ENCODE results near the gene DDX10. TPM values are rescaled to one million over a fixed set of nuclear protein-coding genes. Genes with fewer than 3 reads are reported as not detected.

DDX10 gene
- total and polyA plus RNA-seq, 8 donors, result 16.5 to 32.8 (median 28.9) TPM

DNA sequence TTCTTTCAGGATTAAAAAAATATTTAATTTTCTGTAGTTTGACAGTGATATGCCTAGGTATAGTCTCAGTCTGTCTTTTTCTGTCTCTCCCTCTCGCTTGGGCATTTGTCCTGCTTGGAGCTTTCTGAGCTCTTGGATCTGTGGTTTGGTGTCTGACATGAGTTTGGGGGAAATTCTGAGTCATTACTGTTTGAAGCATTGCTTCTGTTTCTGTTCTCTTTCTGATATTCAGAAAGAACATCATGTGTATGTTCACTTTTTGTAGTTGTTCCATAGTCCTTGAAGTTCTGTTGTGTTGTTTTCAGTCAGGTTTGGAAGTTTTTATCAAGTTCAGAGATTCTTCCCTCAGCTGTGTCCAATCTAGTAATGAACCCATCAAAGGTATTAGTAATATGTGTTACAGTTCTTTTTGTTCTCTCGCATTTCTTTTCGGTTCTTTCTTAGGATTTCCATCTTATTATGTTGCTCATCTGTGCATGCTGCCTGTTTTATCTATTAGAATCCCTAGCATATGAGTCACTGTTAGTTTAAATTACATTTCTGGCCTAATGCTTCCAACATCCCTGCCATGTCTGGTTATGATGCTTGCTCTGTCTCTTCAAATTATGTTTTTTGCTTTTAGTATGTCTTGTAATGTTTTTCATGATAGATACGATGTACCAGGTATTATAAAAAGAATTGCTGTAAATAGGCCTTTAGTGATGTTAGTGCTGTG, 48.4 kb downstream of the DDX10 start:
- intact Hi-C loops (cut with DNase I), result no loop called here

GRCh38 chr11:108715239-108715638, 50.4 kb downstream of the DDX10 start:
- peaks cover 0 to 38% of the 10 kb centered on the region in 2 donors for H3K36me3 ChIP-seq
- no peaks in the 10 kb centered on the region for H3K27me3 ChIP-seq
- H3K4me1 ChIP-seq, result no peaks in the 10 kb centered on the region
- intact Hi-C loops (cut with DNase I), result no loop called here
- TF ChIP-seq, protein P1, sequence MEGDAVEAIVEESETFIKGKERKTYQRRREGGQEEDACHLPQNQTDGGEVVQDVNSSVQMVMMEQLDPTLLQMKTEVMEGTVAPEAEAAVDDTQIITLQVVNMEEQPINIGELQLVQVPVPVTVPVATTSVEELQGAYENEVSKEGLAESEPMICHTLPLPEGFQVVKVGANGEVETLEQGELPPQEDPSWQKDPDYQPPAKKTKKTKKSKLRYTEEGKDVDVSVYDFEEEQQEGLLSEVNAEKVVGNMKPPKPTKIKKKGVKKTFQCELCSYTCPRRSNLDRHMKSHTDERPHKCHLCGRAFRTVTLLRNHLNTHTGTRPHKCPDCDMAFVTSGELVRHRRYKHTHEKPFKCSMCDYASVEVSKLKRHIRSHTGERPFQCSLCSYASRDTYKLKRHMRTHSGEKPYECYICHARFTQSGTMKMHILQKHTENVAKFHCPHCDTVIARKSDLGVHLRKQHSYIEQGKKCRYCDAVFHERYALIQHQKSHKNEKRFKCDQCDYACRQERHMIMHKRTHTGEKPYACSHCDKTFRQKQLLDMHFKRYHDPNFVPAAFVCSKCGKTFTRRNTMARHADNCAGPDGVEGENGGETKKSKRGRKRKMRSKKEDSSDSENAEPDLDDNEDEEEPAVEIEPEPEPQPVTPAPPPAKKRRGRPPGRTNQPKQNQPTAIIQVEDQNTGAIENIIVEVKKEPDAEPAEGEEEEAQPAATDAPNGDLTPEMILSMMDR (IDR thresholded peaks at IDR 0.05), result no peak
- DNase-seq (no peak), ATAC-seq (no peak)
- H3K9me3 ChIP-seq, result peaks cover 0 to 6% of the 10 kb centered on the region in 2 donors
- H3K27ac ChIP-seq, result no peak overlapping the region
- no peak overlapping the region for H3K4me3 ChIP-seq

More for the DNA sequence above, 48.4 kb downstream of the DDX10 start:
- no peaks in the 10 kb centered on the region for H3K27me3 ChIP-seq
- no peak for DNase-seq
- H3K36me3 ChIP-seq, result peaks cover 0 to 55% of the 10 kb centered on the region in 2 donors
- no peak overlapping the region for H3K4me3 ChIP-seq
- H3K4me1 ChIP-seq, result no peaks in the 10 kb centered on the region
- ATAC-seq, result no peak
- no peak overlapping the region for H3K27ac ChIP-seq
- peaks cover 0 to 16% of the 10 kb centered on the region in 2 donors for H3K9me3 ChIP-seq
- TF ChIP-seq, protein P1 (IDR thresholded peaks at IDR 0.05), result no peak

DNA sequence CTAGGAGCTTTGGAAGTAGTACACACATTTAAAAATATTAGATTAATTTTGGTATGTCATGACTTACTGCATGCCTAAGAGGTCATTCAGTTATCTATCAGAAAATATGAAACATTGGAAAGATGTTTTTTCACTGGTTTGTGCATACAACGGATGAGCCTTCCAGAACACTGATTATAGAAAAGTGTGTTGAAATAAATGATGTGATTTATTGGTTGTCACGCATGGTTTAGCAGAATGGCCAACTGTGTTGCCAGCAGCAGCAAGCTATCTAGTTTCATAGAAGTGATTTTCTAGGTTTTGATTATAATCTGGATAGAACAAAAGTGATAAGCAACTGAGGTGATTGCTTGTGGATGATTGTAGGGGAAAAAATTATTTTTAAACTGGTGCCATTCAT, 53.6 kb downstream of the DDX10 start:
- no peaks in the 10 kb centered on the region for H3K9me3 ChIP-seq

DNA sequence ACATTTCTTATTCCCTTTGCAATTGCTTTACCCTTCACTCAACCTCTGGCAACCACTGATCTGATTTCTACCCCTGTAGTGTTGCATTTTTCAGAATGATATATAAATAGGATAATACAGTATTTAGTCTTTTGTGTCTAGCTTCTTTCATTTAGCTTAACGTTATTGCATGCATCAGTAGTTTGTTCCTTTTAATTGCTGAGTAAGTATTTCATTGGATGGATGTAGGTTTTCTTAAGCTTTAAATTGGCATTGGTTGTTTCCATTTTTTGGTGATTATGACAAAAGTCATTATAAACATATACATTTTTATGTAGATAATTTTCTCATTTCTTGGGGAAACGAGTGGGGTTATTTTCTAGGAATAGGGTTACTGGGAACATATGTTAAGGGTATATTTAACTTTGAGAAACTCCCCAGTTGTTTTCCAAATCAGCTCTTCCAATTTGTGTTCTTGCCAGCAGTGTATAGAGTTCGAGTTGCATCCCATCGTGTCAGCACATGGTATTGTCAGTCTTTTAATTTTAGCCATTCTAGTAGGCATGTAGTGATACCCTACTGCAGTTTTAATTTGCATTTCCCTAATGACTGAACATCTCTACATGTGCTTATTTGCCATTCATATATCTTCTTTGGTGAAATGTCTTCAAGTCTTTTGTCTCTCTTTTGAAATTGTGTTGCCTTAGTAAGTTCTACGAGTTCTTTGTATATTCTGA, 60.3 kb downstream of the DDX10 start:
- DNase-seq, result no peak
- H3K36me3 ChIP-seq, result peaks cover 0 to 31% of the 10 kb centered on the region in 2 donors

More for the DNA sequence above, 53.6 kb downstream of the DDX10 start:
- DNase-seq, result no peak
- no peaks in the 10 kb centered on the region for H3K4me1 ChIP-seq
- H3K27me3 ChIP-seq, result no peaks in the 10 kb centered on the region
- TF ChIP-seq, protein P1 (IDR thresholded peaks at IDR 0.05), result no peak
- H3K27ac ChIP-seq, result no peak overlapping the region
- no peak overlapping the region for H3K4me3 ChIP-seq
- intact Hi-C loops (cut with DNase I), result no loop called here
- peaks cover 0 to 41% of the 10 kb centered on the region in 2 donors for H3K36me3 ChIP-seq
- ATAC-seq, result no peak

More for the DNA sequence above, 60.3 kb downstream of the DDX10 start:
- TF ChIP-seq, protein P1 (IDR thresholded peaks at IDR 0.05), result no peak
- H3K4me1 ChIP-seq, result no peaks in the 10 kb centered on the region
- H3K4me3 ChIP-seq, result no peak overlapping the region
- no peak overlapping the region for H3K27ac ChIP-seq
- no peak for ATAC-seq
- no peaks in the 10 kb centered on the region for H3K27me3 ChIP-seq
- peaks cover 0 to 3% of the 10 kb centered on the region in 2 donors for H3K9me3 ChIP-seq
- intact Hi-C loops (cut with DNase I), result no loop called here

Data from left lung (tissue), 10 donors.